Vagina (tissue), 2 donors: Measurements from ENCODE around the gene DCST1. TPM values are rescaled to one million over a fixed set of nuclear protein-coding genes. Genes with fewer than 3 reads are reported as not detected.

ENCODE experiments used
- DNase-seq, 2 donors: peaks; one replicate each; pipeline ENCODE4 v3.0.0-alpha.2; 2017; ENCODE audit errors: extremely low spot score in 2 of 2
- H3K27ac ChIP-seq: fragments of 200-600 bp; sonication (generic); one replicate; pipeline ENCODE4 v1.5.1; 2019
- H3K27me3 ChIP-seq: fragments of 200-600 bp; sonication (generic); one replicate; pipeline ENCODE4 v1.5.1; 2019
- H3K36me3 ChIP-seq, 2 donors: fragments of 200-600 bp; sonication (generic); one replicate each; pipeline ENCODE4 v1.5.1; 2017 to 2019
- H3K4me1 ChIP-seq: fragments of 200-600 bp; sonication (generic); one replicate; pipeline ENCODE4 v1.5.1; 2019
- H3K4me3 ChIP-seq, 2 donors: fragments of 200-600 bp; sonication (generic); 1 replicate in 1 of 2; 2 replicates in 1 of 2; pipeline ENCODE4 v1.5.1; 2016 to 2019
- H3K9me3 ChIP-seq: fragments of 200-600 bp; sonication (generic); one replicate; pipeline ENCODE4 v1.5.1; 2019
- POLR2A ChIP-seq, 2 donors: fragments of 450-650 bp; IDR thresholded peaks; one replicate each; pipeline ENCODE4 v1.6.1; 2017; ENCODE audit warnings: antibody characterized with exemption in 2 of 2, mild to moderate bottlenecking in 2 of 2, moderate library complexity in 2 of 2
- POLR2AphosphoS5 ChIP-seq, 2 donors: sonication (generic); formaldehyde crosslinking; IDR thresholded peaks; one replicate each; pipeline ENCODE4 v1.9.0; 2017; ENCODE audit warnings: antibody characterized with exemption in 2 of 2, mild to moderate bottlenecking in 2 of 2, low read depth in 1 of 2; ENCODE audit not compliant: insufficient read depth in 1 of 2
- intact Hi-C: fragments of 100-400 bp; cut with DNase I; formaldehyde crosslinking; loops from one replicate; pipeline ENCODE4 v1.15.1; 2023
- total RNA-seq: library from RNA; depleted of rRNA; stranded (reverse); fragments of >200 nt; gene quantifications from one replicate; pipeline ENCODE4 v1.2.3, GENCODE V29; 2016
- TF ChIP-seq, protein P1 (sequence below), 3 experiments: fragments of 450-650 bp in 2 of 3; fragments of 200-600 bp in 1 of 3; sonication (generic) in 1 of 3; IDR thresholded peaks; one replicate each; pipeline ENCODE4 v1.5.1; 2017 to 2019; ENCODE audit warnings: antibody characterized with exemption in 3 of 3, mild to moderate bottlenecking in 2 of 3, moderate library complexity in 2 of 3

Gene DCST1
- total RNA-seq, 1 donor from 2014 or later: not detected

DNA sequence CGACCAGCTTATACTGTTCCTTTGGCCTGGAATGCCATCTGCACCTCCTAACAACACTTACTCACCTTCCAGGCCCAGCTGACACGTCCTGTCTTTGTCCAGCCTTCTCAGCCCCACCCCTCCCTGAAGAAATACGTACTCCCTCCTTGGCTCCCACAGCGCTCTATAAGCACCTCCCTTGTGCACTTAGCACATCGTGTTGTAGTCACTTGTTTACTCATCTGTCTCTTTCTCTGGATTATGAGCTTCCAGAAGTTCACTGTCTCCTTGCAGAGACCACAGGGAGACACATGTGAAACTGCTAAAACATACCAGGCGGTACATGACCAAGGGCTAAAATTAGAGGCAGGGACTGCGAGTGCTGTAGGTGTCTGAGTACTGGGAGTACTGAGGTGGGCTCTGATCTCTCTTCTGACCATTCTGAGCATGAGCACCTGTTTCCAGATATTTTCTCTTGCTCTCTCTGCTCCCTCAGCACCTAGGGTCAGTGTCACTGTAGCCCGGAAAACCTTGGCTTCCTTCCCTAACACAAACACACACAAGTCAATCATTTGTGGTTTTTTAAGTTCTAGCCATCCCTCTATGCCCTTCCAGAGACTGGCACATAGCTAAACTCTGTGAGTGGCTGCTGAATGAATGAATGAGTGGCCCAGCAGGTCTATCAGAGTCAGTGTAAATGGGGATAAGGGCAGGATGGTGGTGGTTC lies 5.1 kb downstream of the DCST1 start:
- intact Hi-C loops: no loop called here
- Histone ChIP-seq H3K36me3 (no peaks in the 10 kb centered on the region), H3K27ac (peak overlapping the region; percentile 79), H3K9me3 (no peaks in the 10 kb centered on the region), H3K27me3 (no peaks in the 10 kb centered on the region), H3K4me3 (no peak overlapping the region), H3K4me1 (peaks cover 30% of the 10 kb centered on the region)
- no peak for DNase-seq
- TF ChIP-seq POLR2AphosphoS5 (IDR thresholded peaks at IDR 0.05; ENCODE audit: insufficient read depth in 1 of 2, low read depth in 1 of 2) (peak in 1 of 2 donors; percentile 70), POLR2A (IDR thresholded peaks at IDR 0.05) (no peak)

DNA sequence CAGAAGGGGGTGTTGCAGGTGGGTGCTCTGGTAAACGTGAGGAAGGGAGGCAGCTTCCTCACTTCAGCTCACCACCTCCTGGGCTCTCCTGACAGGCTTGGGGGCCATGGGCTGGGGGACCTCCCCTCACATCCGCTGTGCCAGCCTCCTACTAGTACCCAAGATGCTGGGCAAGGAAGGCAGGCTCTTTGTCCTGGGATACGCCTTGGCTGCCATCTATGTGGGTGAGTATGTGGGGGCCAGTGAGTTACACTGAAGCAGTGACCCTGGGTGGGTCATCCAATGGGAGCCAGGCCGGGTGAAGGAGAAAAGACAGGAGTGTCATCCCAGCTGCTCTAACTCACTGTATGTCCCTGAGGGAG lies 5.7 kb downstream of the DCST1 start:
- H3K27ac ChIP-seq: peak overlapping the region; percentile 79
- no peaks in the 10 kb centered on the region for H3K27me3 ChIP-seq
- H3K4me3 ChIP-seq: no peak overlapping the region
- DNase-seq: no peak
- intact Hi-C loops: no loop called here
- peaks cover 28% of the 10 kb centered on the region for H3K4me1 ChIP-seq
- H3K36me3 ChIP-seq: no peaks in the 10 kb centered on the region
- H3K9me3 ChIP-seq: no peaks in the 10 kb centered on the region
- TF ChIP-seq, protein P1, sequence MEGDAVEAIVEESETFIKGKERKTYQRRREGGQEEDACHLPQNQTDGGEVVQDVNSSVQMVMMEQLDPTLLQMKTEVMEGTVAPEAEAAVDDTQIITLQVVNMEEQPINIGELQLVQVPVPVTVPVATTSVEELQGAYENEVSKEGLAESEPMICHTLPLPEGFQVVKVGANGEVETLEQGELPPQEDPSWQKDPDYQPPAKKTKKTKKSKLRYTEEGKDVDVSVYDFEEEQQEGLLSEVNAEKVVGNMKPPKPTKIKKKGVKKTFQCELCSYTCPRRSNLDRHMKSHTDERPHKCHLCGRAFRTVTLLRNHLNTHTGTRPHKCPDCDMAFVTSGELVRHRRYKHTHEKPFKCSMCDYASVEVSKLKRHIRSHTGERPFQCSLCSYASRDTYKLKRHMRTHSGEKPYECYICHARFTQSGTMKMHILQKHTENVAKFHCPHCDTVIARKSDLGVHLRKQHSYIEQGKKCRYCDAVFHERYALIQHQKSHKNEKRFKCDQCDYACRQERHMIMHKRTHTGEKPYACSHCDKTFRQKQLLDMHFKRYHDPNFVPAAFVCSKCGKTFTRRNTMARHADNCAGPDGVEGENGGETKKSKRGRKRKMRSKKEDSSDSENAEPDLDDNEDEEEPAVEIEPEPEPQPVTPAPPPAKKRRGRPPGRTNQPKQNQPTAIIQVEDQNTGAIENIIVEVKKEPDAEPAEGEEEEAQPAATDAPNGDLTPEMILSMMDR (IDR thresholded peaks at IDR 0.05): no peak
- TF ChIP-seq POLR2A (IDR thresholded peaks at IDR 0.05) (no peak), POLR2AphosphoS5 (IDR thresholded peaks at IDR 0.05; ENCODE audit: insufficient read depth in 1 of 2, low read depth in 1 of 2) (no peak)

DNA sequence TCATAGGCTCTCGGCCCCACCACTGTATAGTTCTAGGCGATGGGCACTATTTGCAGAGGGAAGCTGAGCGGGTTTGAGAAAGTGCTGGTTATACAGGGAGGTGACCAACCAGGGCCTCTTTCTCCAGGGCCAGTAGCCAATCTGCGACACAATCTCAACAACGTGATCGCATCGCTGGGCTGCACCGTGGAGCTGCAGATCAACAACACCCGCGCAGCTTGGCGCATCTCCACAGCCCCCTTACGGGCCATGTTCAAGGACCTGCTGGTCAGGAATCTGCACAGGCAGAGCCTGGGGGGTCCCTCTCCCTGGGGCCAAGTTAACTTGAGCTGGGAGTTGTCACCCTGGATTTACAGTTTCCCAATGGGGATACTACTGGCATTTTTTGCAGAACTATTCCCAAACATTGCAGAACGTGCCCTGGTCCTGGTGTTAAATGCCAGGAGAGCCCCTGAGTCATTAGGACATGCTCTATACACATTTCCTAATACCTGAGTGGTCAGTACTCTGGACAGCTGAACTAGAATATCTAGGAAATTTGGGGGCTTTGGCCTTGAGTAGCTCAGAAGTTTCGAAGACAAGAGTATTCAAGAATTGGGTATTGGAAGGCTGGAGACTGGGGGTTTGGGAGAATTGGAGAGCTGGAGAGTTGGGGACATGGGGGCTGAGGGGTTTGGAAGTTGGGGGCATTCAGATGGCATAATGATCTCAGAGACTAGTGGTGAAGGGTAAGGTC lies 6.9 kb downstream of the DCST1 start:
- intact Hi-C loops: no loop called here
- Histone ChIP-seq H3K4me3 (no peak overlapping the region), H3K27ac (no peak overlapping the region), H3K27me3 (no peaks in the 10 kb centered on the region), H3K4me1 (peaks cover 30% of the 10 kb centered on the region), H3K36me3 (no peaks in the 10 kb centered on the region), H3K9me3 (no peaks in the 10 kb centered on the region)
- DNase-seq: no peak
- TF ChIP-seq POLR2A (IDR thresholded peaks at IDR 0.05) (no peak), POLR2AphosphoS5 (IDR thresholded peaks at IDR 0.05; ENCODE audit: insufficient read depth in 1 of 2, low read depth in 1 of 2) (no peak)
- TF ChIP-seq, protein P1 (IDR thresholded peaks at IDR 0.05): no peak

DNA sequence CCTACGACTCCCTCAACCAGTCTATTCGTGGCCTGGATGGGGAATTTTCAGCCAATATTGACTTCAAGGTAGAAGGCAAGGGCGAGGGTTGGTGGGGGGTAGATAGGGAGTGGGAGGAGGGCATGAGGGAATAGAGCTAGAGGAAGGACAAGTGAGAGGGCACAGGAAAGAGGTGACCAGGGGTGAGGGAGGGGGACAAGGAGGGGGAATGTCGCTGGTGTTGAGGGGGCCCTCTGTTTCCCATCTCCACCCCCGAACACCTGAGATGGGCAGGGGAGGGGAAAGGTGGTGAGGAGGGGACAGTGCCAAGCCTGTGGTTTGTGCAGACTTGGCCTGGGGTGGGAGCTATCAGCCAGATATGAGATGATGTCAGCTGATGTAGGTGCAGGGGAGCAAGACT lies 9.2 kb downstream of the DCST1 start:
- Histone ChIP-seq H3K27ac (no peak overlapping the region), H3K27me3 (no peaks in the 10 kb centered on the region), H3K4me1 (peaks cover 21% of the 10 kb centered on the region), H3K4me3 (no peak overlapping the region), H3K36me3 (no peaks in the 10 kb centered on the region), H3K9me3 (no peaks in the 10 kb centered on the region)
- DNase-seq: no peak
- TF ChIP-seq POLR2A (IDR thresholded peaks at IDR 0.05) (no peak), POLR2AphosphoS5 (IDR thresholded peaks at IDR 0.05; ENCODE audit: insufficient read depth in 1 of 2, low read depth in 1 of 2) (no peak)
- TF ChIP-seq, protein P1 (IDR thresholded peaks at IDR 0.05): no peak
- intact Hi-C loops: no loop called here

DNA sequence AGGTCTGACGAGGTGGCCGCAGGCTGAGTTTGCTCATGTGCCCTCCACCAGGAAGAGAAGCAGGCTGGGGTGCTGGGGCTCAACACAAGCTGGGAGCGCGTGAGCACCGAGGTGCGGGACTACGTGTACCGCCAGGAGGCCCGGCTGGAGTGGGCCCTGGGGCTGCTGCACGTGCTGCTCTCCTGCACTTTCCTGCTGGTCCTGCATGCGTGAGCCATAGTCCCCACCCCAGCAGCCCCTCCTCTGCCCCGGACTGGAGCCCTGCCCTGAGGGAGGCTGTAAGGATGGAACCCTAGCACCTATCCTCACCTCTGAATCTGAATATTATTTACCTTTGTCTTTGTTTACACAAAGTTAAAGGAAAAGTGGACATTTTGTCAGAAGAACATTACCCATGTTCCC lies 9.7 kb downstream of the DCST1 start:
- Histone ChIP-seq H3K9me3 (no peaks in the 10 kb centered on the region), H3K4me1 (peaks cover 21% of the 10 kb centered on the region), H3K27ac (no peak overlapping the region), H3K27me3 (no peaks in the 10 kb centered on the region), H3K4me3 (no peak overlapping the region), H3K36me3 (no peaks in the 10 kb centered on the region)
- no peak for DNase-seq
- intact Hi-C loops: no loop called here
- TF ChIP-seq POLR2AphosphoS5 (IDR thresholded peaks at IDR 0.05; ENCODE audit: insufficient read depth in 1 of 2, low read depth in 1 of 2) (no peak), POLR2A (IDR thresholded peaks at IDR 0.05) (no peak)
- TF ChIP-seq, protein P1 (IDR thresholded peaks at IDR 0.05): no peak
